PC-9 (cell line): Measurements from ENCODE around the gene SRGAP1. TPM values are rescaled to one million over a fixed set of nuclear protein-coding genes. Genes with fewer than 3 reads are reported as not detected.

Experiments
- BruUV-seq: library from RNA; stranded (reverse); fragments of 400-500 nt; replicated peaks from 2 replicates; lab custom pipeline; 2021; lab: Mats Ljungman, UMichigan
- CTCF ChIA-PET: fragments of 300-600 bp; sonication (Branson Sonifier 250); formaldehyde crosslinking; loops from one replicate; lab custom pipeline; 2022; ENCODE audit warnings: antibody characterized with exemption; lab: Charles Lee
- POLR2A ChIA-PET: fragments of 300-600 bp; sonication (Branson Sonifier 250); formaldehyde crosslinking; loops from one replicate; lab custom pipeline; 2022; ENCODE audit warnings: antibody characterized with exemption; ENCODE audit not compliant: unreplicated experiment; lab: Charles Lee
- DNase-seq, 2 experiments: peaks; one replicate each; pipeline versions ENCODE4 v3.0.0 to v3.0.0-alpha.2; 2015 to 2022; ENCODE audit warnings: mixed read lengths in 1 of 2
- H2AFZ ChIP-seq: fragments of 200-600 bp; sonication (generic); 2 replicates; pipeline ENCODE4 v1.8.1; 2017; ENCODE audit warnings: antibody characterized with exemption
- H3F3A ChIP-seq: fragments of 200-600 bp; sonication (generic); 2 replicates; pipeline ENCODE4 v1.8.1; 2017; ENCODE audit warnings: antibody characterized with exemption, mild to moderate bottlenecking, low read depth; ENCODE audit not compliant: insufficient read depth
- H3K27ac ChIP-seq: fragments of 200-600 bp; sonication (generic); 2 replicates; pipeline ENCODE4 v1.6.1; 2016; ENCODE audit warnings: mixed run types
- H3K27me3 ChIP-seq: fragments of 200-600 bp; sonication (generic); 2 replicates; pipeline ENCODE4 v1.6.1; 2016; ENCODE audit warnings: low read depth, mixed run types; ENCODE audit not compliant: insufficient read depth
- H3K36me3 ChIP-seq: fragments of 200-600 bp; sonication (generic); 2 replicates; pipeline ENCODE4 v1.6.1; 2016; ENCODE audit warnings: low read depth, mixed run types
- H3K4me1 ChIP-seq: fragments of 200-600 bp; sonication (generic); replicated peaks from 2 replicates; pipeline ENCODE4 v1.6.1; 2016; ENCODE audit warnings: mixed run types; ENCODE audit not compliant: insufficient read depth
- H3K4me2 ChIP-seq: fragments of 200-600 bp; sonication (generic); 2 replicates; pipeline ENCODE4 v1.6.1; 2017; ENCODE audit warnings: mixed run types
- H3K4me3 ChIP-seq: fragments of 200-600 bp; sonication (generic); 2 replicates; pipeline ENCODE4 v1.6.1; 2016; ENCODE audit warnings: mixed run types
- H3K79me2 ChIP-seq: fragments of 200-600 bp; sonication (generic); 2 replicates; pipeline ENCODE4 v1.6.1; 2017; ENCODE audit warnings: low read depth, mixed run types
- H3K9me2 ChIP-seq: fragments of 200-600 bp; sonication (generic); 2 replicates; pipeline ENCODE4 v1.8.1; 2017; ENCODE audit warnings: mild to moderate bottlenecking; ENCODE audit not compliant: insufficient read depth
- H3K9me3 ChIP-seq: fragments of 200-600 bp; sonication (generic); 2 replicates; pipeline ENCODE4 v1.8.1; 2016; ENCODE audit warnings: low read depth; ENCODE audit not compliant: insufficient read depth
- H4K20me1 ChIP-seq: fragments of 200-600 bp; sonication (generic); 2 replicates; pipeline ENCODE4 v1.8.1; 2017; ENCODE audit not compliant: insufficient read depth
- EZH2 ChIP-seq: fragments of 200-600 bp; sonication (generic); IDR thresholded peaks from 2 replicates; pipeline ENCODE4 v1.8.0; 2017; ENCODE audit warnings: antibody characterized with exemption, low read depth
- intact Hi-C: fragments of 100-400 bp; cut with micrococcal nuclease; formaldehyde crosslinking; loops from one replicate; pipeline ENCODE4 v1.10.0; 2022; ENCODE audit not compliant: unreplicated experiment
- total RNA-seq: library from RNA; stranded (reverse); gene quantifications from 2 replicates; pipeline ENCODE4 v1.2.3, GENCODE V29; 2021
- TF ChIP-seq, protein P1 (sequence below): fragments of 200-600 bp; sonication (generic); conservative IDR thresholded peaks from 2 replicates; pipeline ENCODE4 v1.6.1; 2017; ENCODE audit warnings: mixed run types, antibody characterized with exemption, mild to moderate bottlenecking, moderate library complexity

SRGAP1 gene
- total RNA-seq, 1 experiment from 2014 or later = 24.5 TPM

DNA sequence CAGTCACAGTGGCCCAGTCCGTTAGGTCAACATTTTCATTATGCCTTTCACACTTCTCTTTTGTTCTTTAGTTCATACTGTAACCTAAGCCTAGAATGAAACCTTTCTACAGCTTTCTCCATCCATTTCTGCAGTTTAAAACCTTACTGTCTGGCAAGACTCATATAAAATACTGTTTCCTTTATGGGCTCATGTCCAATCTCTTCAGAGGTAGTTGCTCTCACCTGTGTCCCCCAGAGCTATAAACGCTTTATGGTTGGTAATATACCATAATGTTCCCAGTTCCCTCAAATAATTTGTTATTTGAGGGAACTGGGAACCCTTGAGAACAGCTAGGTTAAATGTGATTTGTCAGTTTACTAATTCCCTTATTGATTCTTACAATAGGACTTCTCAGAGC, 83.0 kb downstream of the SRGAP1 start:
- POLR2A ChIA-PET = no interaction called here
- H2AFZ ChIP-seq = no peak overlapping the region
- H3K4me1 ChIP-seq = peaks cover 17% of the 10 kb centered on the region
- DNase-seq = no peak
- peaks cover 95% of the 10 kb centered on the region for H3K79me2 ChIP-seq
- CTCF ChIA-PET = no interaction called here
- no peaks in the 10 kb centered on the region for H3K9me2 ChIP-seq
- intact Hi-C loops = no loop called here
- H3K9me3 ChIP-seq = no peaks in the 10 kb centered on the region; the same call in 1 of the 2 replicates
- BruUV-seq = no TSS peak
- peaks cover 7% of the 10 kb centered on the region; the same call in 1 of the 2 replicates for H3F3A ChIP-seq
- H3K27me3 ChIP-seq = no peaks in the 10 kb centered on the region
- no peak overlapping the region for H3K27ac ChIP-seq
- no peak overlapping the region for H3K4me2 ChIP-seq
- TF ChIP-seq, protein P1, sequence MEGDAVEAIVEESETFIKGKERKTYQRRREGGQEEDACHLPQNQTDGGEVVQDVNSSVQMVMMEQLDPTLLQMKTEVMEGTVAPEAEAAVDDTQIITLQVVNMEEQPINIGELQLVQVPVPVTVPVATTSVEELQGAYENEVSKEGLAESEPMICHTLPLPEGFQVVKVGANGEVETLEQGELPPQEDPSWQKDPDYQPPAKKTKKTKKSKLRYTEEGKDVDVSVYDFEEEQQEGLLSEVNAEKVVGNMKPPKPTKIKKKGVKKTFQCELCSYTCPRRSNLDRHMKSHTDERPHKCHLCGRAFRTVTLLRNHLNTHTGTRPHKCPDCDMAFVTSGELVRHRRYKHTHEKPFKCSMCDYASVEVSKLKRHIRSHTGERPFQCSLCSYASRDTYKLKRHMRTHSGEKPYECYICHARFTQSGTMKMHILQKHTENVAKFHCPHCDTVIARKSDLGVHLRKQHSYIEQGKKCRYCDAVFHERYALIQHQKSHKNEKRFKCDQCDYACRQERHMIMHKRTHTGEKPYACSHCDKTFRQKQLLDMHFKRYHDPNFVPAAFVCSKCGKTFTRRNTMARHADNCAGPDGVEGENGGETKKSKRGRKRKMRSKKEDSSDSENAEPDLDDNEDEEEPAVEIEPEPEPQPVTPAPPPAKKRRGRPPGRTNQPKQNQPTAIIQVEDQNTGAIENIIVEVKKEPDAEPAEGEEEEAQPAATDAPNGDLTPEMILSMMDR = no peak
- no peak for TF ChIP-seq EZH2
- peaks cover 13% of the 10 kb centered on the region; the same call in 1 of the 2 replicates for H3K36me3 ChIP-seq
- H4K20me1 ChIP-seq = no peaks in the 10 kb centered on the region
- no peak overlapping the region for H3K4me3 ChIP-seq

DNA sequence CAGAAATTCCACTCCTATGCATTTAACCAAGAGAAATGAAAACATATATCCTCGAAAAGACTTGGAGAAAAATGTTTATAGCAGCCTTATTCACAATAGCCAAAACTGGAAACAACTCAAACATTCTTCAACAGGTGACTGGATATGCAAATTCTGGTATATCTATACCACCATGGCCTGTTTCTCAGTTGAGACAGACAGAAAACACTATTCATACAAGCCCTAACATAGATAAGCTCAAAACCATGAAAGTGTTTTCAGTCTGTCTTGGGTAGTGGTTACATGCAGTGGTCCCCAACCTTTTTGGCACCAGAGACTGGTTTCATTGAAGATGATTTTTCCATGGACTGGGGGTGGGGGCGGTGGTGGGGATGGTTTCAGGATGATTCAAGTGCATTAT, 83.8 kb downstream of the SRGAP1 start:
- no peak overlapping the region for H3K4me3 ChIP-seq
- intact Hi-C loops = no loop called here
- no peaks in the 10 kb centered on the region; the same call in 1 of the 2 replicates for H3K9me3 ChIP-seq
- POLR2A ChIA-PET = interaction anchor here (0.6 to 0.7 kb wide), 2 partner anchors 9 to 21 kb away, joined by 3 to 4 read pairs; no protein-coding TSS in a partner anchor
- H3K9me2 ChIP-seq = no peaks in the 10 kb centered on the region
- peaks cover 95% of the 10 kb centered on the region for H3K79me2 ChIP-seq
- peaks cover 7% of the 10 kb centered on the region; the same call in 1 of the 2 replicates for H3F3A ChIP-seq
- no peak overlapping the region for H3K27ac ChIP-seq
- CTCF ChIA-PET = interaction anchor here (0.7 kb wide), 1 partner anchor 522 kb away, joined by 22 read pairs; no protein-coding TSS in a partner anchor
- H3K27me3 ChIP-seq = no peaks in the 10 kb centered on the region
- no peak overlapping the region for H3K4me2 ChIP-seq
- no peak for TF ChIP-seq EZH2
- TF ChIP-seq, protein P1 = no peak
- H3K36me3 ChIP-seq = peaks cover 9% of the 10 kb centered on the region; the same call in 1 of the 2 replicates
- DNase-seq = no peak
- H3K4me1 ChIP-seq = peaks cover 12% of the 10 kb centered on the region
- H2AFZ ChIP-seq = no peak overlapping the region
- no peaks in the 10 kb centered on the region for H4K20me1 ChIP-seq
- no TSS peak for BruUV-seq

DNA sequence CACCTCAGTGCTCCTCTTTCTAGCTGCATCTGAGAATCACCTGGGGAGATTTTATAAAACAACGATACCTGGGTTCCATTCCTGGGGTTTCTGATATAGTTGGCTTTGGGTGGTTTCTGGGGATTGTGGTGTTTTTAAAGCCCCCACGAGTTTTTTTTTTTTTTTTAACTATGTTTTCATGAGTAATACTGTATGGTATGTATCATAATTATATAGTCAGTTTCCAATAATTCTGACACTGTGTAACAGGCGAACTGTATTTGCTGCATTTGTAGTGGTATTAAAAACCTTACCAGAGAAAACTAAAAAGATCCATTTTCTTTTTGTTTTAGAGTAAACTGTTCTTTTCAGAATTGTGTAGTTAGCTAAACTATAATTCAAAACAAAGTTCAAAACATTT, 84.9 kb downstream of the SRGAP1 start:
- no peaks in the 10 kb centered on the region for H4K20me1 ChIP-seq
- H3K4me1 ChIP-seq = peaks cover 16% of the 10 kb centered on the region
- peaks cover 4% of the 10 kb centered on the region; the same call in 1 of the 2 replicates for H3K36me3 ChIP-seq
- H3F3A ChIP-seq = peaks cover 3% of the 10 kb centered on the region; the same call in 1 of the 2 replicates
- no peak overlapping the region for H3K4me3 ChIP-seq
- no peak for TF ChIP-seq EZH2
- TF ChIP-seq, protein P1 = no peak
- CTCF ChIA-PET = no interaction called here
- H3K9me3 ChIP-seq = no peaks in the 10 kb centered on the region; the same call in 1 of the 2 replicates
- H3K9me2 ChIP-seq = no peaks in the 10 kb centered on the region
- DNase-seq = no peak
- no peak overlapping the region for H3K4me2 ChIP-seq
- intact Hi-C loops = no loop called here
- peaks cover 95% of the 10 kb centered on the region for H3K79me2 ChIP-seq
- H3K27ac ChIP-seq = peak overlapping the region; percentile 15; the same call in 1 of the 2 replicates
- H2AFZ ChIP-seq = no peak overlapping the region
- POLR2A ChIA-PET = no interaction called here
- no TSS peak for BruUV-seq
- H3K27me3 ChIP-seq = no peaks in the 10 kb centered on the region
